Measurements from ENCODE around the gene LPCAT2. TPM values are rescaled to one million over a fixed set of nuclear protein-coding genes. Genes with fewer than 3 reads are reported as not detected.

Gene LPCAT2
- total RNA-seq, 1 experiment from 2014 or later = 10.7 TPM

DNA sequence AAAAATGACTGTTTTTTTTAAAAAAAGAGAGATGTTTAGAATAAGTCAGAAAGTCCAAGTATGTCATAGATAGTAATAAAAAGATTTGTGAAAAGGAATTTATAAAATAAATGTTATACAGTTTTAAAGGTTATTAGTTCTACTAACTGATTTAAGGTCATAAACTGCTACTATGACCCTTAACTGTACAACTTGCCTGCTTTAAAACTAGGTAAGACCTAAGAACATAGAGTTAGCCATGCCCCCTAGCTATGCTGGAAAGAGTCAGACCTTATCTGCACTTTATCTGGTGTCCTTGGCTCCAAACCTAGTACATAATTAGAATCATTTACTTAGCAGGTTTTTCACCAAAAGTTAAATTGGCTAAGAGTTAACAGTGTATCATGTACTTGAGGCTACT, 123.4 kb downstream of the LPCAT2 start:
- POLR2A ChIA-PET = no interaction called here
- no TSS peak for BruUV-seq (replicated peaks)

DNA sequence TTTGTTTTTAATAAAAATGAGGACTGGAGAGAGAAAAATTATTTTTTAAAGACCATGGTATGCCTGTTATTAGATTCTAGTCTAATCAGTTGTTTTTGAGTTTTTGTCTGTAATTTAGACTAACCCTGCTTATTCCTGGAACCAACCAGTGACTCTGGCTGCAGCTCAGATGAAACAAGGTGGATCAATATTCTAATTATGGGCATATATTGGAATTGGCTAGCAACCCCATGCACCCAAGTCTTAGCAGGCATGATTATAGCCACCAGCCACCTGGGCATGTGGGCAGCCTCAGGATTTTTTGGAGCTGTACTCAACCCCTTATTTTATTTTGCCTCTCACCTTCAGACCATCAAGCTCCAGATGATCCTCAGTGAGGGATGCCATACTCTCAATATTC, 125.3 kb downstream of the LPCAT2 start:
- BruUV-seq (replicated peaks) = no TSS peak
- Mint-ChIP-seq H3K9me3 (ENCODE audit: unreplicated experiment) (no peaks in the 10 kb centered on the region), H3K36me3 (ENCODE audit: insufficient read depth, unreplicated experiment) (no peaks in the 10 kb centered on the region), H3K27me3 (ENCODE audit: insufficient read depth, unreplicated experiment) (no peaks in the 10 kb centered on the region), H3K27ac (ENCODE audit: low read depth, unreplicated experiment) (no peak overlapping the region), H3K4me3 (ENCODE audit: unreplicated experiment) (no peak overlapping the region), H3K4me1 (ENCODE audit: insufficient read depth, unreplicated experiment) (no peaks in the 10 kb centered on the region)
- DNase-seq (ENCODE audit: unreplicated experiment) = no peak
- intact Hi-C loops (cut with micrococcal nuclease) = no loop called here
- ChIA-PET POLR2A (interaction anchor here (0.6 kb wide), 1 partner anchor 29 kb away, joined by 3 read pairs; no protein-coding TSS in a partner anchor), CTCF (interaction anchor here (1.0 to 1.2 kb wide), 2 partner anchors 9 to 169 kb away, joined by 3 read pairs; no protein-coding TSS in a partner anchor)
- TF ChIP-seq, protein P1, sequence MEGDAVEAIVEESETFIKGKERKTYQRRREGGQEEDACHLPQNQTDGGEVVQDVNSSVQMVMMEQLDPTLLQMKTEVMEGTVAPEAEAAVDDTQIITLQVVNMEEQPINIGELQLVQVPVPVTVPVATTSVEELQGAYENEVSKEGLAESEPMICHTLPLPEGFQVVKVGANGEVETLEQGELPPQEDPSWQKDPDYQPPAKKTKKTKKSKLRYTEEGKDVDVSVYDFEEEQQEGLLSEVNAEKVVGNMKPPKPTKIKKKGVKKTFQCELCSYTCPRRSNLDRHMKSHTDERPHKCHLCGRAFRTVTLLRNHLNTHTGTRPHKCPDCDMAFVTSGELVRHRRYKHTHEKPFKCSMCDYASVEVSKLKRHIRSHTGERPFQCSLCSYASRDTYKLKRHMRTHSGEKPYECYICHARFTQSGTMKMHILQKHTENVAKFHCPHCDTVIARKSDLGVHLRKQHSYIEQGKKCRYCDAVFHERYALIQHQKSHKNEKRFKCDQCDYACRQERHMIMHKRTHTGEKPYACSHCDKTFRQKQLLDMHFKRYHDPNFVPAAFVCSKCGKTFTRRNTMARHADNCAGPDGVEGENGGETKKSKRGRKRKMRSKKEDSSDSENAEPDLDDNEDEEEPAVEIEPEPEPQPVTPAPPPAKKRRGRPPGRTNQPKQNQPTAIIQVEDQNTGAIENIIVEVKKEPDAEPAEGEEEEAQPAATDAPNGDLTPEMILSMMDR (IDR thresholded peaks at IDR 0.05; ENCODE audit: unreplicated experiment) = no peak

More for the DNA sequence above, 123.4 kb downstream of the LPCAT2 start:
- Mint-ChIP-seq H3K4me3 (ENCODE audit: unreplicated experiment) (no peak overlapping the region), H3K27ac (ENCODE audit: low read depth, unreplicated experiment) (no peak overlapping the region), H3K9me3 (ENCODE audit: unreplicated experiment) (no peaks in the 10 kb centered on the region), H3K36me3 (ENCODE audit: insufficient read depth, unreplicated experiment) (no peaks in the 10 kb centered on the region), H3K27me3 (ENCODE audit: insufficient read depth, unreplicated experiment) (no peaks in the 10 kb centered on the region), H3K4me1 (ENCODE audit: insufficient read depth, unreplicated experiment) (no peaks in the 10 kb centered on the region)
- intact Hi-C loops (cut with micrococcal nuclease) = no loop called here
- TF ChIP-seq, protein P1 (IDR thresholded peaks at IDR 0.05; ENCODE audit: unreplicated experiment) = no peak
- no peak for DNase-seq (ENCODE audit: unreplicated experiment)
- CTCF ChIA-PET = no interaction called here

Other genes with a start within 250 kb of the LPCAT2 start
- not detected in 2 replicates for gene IRX6, start 184.9 kb upstream of the LPCAT2 start, total RNA-seq (2022)
- 3.3 and 3.7 TPM in 2 replicates for gene MMP2, start 29.9 kb upstream of the LPCAT2 start, total RNA-seq (2022)
- gene CAPNS2, start 57.6 kb downstream of the LPCAT2 start, total RNA-seq (2022) = 0.30 and 0.32 TPM in 2 replicates
- gene SLC6A2, start 146.9 kb downstream of the LPCAT2 start, total RNA-seq (2022) = not detected in 2 replicates